Measurements from ENCODE around the gene NEK1. TPM values are rescaled to one million over a fixed set of nuclear protein-coding genes. Genes with fewer than 3 reads are reported as not detected.

The NEK1 gene
- polyA plus RNA-seq, 1 donor from 2014 or later = 17.1 TPM

DNA sequence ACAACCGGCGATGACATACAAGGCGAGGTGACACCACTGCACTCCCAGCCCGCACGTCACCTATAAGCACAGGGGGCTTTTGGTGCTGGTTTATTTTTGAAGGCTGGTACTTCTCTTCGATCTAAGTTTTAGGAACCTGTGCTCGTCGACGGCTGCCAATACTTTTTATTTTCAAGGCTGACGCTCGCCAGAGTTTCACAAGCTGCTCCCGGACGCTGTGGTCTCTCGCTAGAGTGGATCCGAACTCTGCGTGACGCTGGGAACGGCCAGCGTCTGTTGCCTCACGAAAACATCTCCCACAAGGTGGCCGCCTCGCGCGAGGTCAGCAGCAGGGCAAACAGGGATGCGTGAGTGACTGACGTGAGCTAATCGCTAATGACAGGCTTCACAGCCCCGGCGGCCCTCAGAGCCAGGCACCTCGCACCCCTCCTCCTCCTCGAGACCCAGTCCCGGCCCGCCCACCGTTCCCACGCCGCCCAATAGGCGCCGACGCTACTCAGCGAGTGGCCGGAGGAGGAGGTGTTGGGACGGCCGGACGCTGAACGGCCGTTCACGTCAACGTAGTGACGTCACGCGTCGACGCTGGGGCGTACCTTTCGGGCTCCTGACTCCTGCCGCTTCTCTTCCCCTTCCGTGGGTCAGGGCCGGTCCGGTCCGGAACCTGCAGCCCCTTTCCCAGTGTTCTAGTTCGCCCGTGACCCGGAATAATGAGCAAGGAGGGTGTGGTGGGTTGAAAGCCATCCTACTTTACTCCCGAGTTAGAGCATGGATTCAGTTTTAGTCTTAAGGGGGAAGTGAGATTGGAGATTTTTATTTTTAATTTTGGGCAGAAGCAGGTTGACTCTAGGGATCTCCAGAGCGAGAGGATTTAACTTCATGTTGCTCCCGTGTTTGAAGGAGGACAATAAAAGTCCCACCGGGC, 7.8 kb upstream of the NEK1 start, which contains the start of gene CLCN3:
TSS of gene CLCN3 (plus strand) at position 621 of the 922 bp plus-strand sequence. CDS start 15,351 bp downstream, outside the sequence.
- H3K79me2 ChIP-seq (replicated peaks; ENCODE audit: insufficient read depth, low read length) = peaks cover 36% of the 10 kb centered on the region
- no peaks in the 10 kb centered on the region for H4K20me1 ChIP-seq (ENCODE audit: insufficient read depth)
- H3K36me3 ChIP-seq (ENCODE audit: insufficient read depth, low read length) = no peaks in the 10 kb centered on the region
- peak within 1 kb of the TSS; percentile 94 for H3K27ac ChIP-seq (ENCODE audit: low read length)
- peak within 1 kb of the TSS; percentile 46 for H2AFZ ChIP-seq (ENCODE audit: low read depth, low read length)
- H3F3A ChIP-seq (ENCODE audit: insufficient read depth, low read length, poor library complexity, severe bottlenecking) = no peaks in the 10 kb centered on the region
- no peaks in the 10 kb centered on the region for H3K27me3 ChIP-seq (ENCODE audit: insufficient read depth, low read depth, low read length)
- no peaks in the 10 kb centered on the region for H3K9me2 ChIP-seq (ENCODE audit: insufficient read depth, low read length)
- TF ChIP-seq POLR2AphosphoS5 (IDR thresholded peaks at IDR 0.05) (peak; percentile 90), RAD21 (conservative IDR thresholded peaks at IDR 0.05) (peak; percentile 15), EP300 (conservative IDR thresholded peaks at IDR 0.05; ENCODE audit: poor library complexity, severe bottlenecking) (peak; percentile 83), TAF1 (IDR thresholded peaks at IDR 0.05; ENCODE audit: low read depth) (peak; percentile 42), SMC3 (conservative IDR thresholded peaks at IDR 0.05; ENCODE audit: poor library complexity) (no peak), MXI1 (conservative IDR thresholded peaks at IDR 0.05; ENCODE audit: poor library complexity, severe bottlenecking) (peak; percentile 49), EZH2 (IDR thresholded peaks at IDR 0.05; ENCODE audit: borderline replicate concordance, insufficient read depth, low read length, poor library complexity, severe bottlenecking) (no peak)
- TF ChIP-seq, protein P1, sequence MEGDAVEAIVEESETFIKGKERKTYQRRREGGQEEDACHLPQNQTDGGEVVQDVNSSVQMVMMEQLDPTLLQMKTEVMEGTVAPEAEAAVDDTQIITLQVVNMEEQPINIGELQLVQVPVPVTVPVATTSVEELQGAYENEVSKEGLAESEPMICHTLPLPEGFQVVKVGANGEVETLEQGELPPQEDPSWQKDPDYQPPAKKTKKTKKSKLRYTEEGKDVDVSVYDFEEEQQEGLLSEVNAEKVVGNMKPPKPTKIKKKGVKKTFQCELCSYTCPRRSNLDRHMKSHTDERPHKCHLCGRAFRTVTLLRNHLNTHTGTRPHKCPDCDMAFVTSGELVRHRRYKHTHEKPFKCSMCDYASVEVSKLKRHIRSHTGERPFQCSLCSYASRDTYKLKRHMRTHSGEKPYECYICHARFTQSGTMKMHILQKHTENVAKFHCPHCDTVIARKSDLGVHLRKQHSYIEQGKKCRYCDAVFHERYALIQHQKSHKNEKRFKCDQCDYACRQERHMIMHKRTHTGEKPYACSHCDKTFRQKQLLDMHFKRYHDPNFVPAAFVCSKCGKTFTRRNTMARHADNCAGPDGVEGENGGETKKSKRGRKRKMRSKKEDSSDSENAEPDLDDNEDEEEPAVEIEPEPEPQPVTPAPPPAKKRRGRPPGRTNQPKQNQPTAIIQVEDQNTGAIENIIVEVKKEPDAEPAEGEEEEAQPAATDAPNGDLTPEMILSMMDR (IDR thresholded peaks at IDR 0.05; ENCODE audit: poor library complexity, severe bottlenecking) = peak; percentile 38
- no peaks in the 10 kb centered on the region for H3K9me3 ChIP-seq (ENCODE audit: low read length)
- H3K4me2 ChIP-seq (ENCODE audit: low read length) = peak within 1 kb of the TSS; percentile 97
- H3K9ac ChIP-seq (ENCODE audit: low read length) = peak within 1 kb of the TSS; percentile 82
- H3K4me3 ChIP-seq (ENCODE audit: low read length) = peak within 1 kb of the TSS; percentile 74

DNA sequence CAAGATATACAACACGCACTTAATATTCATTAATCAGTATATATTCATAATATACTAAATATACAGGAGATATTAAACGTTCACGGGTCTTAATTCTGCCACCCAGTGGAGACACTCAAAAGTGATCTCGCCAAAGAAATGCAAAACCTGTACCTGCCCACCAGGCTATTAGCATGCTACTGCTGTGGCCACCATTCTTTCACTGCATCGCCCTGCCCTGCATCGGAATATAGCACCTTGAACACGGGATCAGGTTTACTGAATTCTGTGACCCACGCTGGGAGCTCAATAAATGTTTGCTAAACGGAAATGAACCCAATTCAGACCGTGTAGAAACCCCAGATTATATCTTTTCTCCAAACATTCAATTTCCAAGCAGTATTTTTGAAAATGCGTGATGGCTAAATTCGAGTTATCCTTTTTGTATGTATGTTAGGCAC, 7.2 kb upstream of the NEK1 start:
- Histone ChIP-seq H2AFZ (ENCODE audit: low read depth, low read length) (peak overlapping the region; percentile 46), H3K79me2 (replicated peaks; ENCODE audit: insufficient read depth, low read length) (peaks cover 33% of the 10 kb centered on the region), H3K9ac (ENCODE audit: low read length) (peak overlapping the region; percentile 82), H3K9me2 (ENCODE audit: insufficient read depth, low read length) (no peaks in the 10 kb centered on the region), H3K4me3 (ENCODE audit: low read length) (peak overlapping the region; percentile 74), H4K20me1 (ENCODE audit: insufficient read depth) (no peaks in the 10 kb centered on the region), H3K36me3 (ENCODE audit: insufficient read depth, low read length) (no peaks in the 10 kb centered on the region), H3F3A (ENCODE audit: insufficient read depth, low read length, poor library complexity, severe bottlenecking) (no peaks in the 10 kb centered on the region), H3K27me3 (ENCODE audit: insufficient read depth, low read depth, low read length) (no peaks in the 10 kb centered on the region), H3K9me3 (ENCODE audit: low read length) (no peaks in the 10 kb centered on the region), H3K4me2 (ENCODE audit: low read length) (peak overlapping the region; percentile 97), H3K27ac (ENCODE audit: low read length) (peak overlapping the region; percentile 94)
- peak; percentile 46 for TF ChIP-seq POLR2AphosphoS5 (IDR thresholded peaks at IDR 0.05)
- TF ChIP-seq MXI1 (conservative IDR thresholded peaks at IDR 0.05; ENCODE audit: poor library complexity, severe bottlenecking) = no peak
- TF ChIP-seq SMC3 (conservative IDR thresholded peaks at IDR 0.05; ENCODE audit: poor library complexity) = no peak
- no peak for TF ChIP-seq EP300 (conservative IDR thresholded peaks at IDR 0.05; ENCODE audit: poor library complexity, severe bottlenecking)
- TF ChIP-seq, protein P1 (IDR thresholded peaks at IDR 0.05; ENCODE audit: poor library complexity, severe bottlenecking) = peak; percentile 72
- TF ChIP-seq, protein P2, sequence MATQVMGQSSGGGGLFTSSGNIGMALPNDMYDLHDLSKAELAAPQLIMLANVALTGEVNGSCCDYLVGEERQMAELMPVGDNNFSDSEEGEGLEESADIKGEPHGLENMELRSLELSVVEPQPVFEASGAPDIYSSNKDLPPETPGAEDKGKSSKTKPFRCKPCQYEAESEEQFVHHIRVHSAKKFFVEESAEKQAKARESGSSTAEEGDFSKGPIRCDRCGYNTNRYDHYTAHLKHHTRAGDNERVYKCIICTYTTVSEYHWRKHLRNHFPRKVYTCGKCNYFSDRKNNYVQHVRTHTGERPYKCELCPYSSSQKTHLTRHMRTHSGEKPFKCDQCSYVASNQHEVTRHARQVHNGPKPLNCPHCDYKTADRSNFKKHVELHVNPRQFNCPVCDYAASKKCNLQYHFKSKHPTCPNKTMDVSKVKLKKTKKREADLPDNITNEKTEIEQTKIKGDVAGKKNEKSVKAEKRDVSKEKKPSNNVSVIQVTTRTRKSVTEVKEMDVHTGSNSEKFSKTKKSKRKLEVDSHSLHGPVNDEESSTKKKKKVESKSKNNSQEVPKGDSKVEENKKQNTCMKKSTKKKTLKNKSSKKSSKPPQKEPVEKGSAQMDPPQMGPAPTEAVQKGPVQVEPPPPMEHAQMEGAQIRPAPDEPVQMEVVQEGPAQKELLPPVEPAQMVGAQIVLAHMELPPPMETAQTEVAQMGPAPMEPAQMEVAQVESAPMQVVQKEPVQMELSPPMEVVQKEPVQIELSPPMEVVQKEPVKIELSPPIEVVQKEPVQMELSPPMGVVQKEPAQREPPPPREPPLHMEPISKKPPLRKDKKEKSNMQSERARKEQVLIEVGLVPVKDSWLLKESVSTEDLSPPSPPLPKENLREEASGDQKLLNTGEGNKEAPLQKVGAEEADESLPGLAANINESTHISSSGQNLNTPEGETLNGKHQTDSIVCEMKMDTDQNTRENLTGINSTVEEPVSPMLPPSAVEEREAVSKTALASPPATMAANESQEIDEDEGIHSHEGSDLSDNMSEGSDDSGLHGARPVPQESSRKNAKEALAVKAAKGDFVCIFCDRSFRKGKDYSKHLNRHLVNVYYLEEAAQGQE (IDR thresholded peaks at IDR 0.05; ENCODE audit: borderline replicate concordance) = no peak
- TF ChIP-seq TAF1 (IDR thresholded peaks at IDR 0.05; ENCODE audit: low read depth) = no peak
- peak; percentile 26 for TF ChIP-seq RAD21 (conservative IDR thresholded peaks at IDR 0.05)
